Vagina (tissue), 2 donors: ENCODE measurements around the gene ANK2. TPM values are rescaled to one million over a fixed set of nuclear protein-coding genes. Genes with fewer than 3 reads are reported as not detected.

Experiments used
- DNase-seq, 2 donors: peaks; one replicate each; pipeline ENCODE4 v3.0.0-alpha.2; 2017; ENCODE audit errors: extremely low spot score in 2 of 2
- H3K27ac ChIP-seq: fragments of 200-600 bp; sonication (generic); one replicate; pipeline ENCODE4 v1.5.1; 2019
- H3K27me3 ChIP-seq: fragments of 200-600 bp; sonication (generic); one replicate; pipeline ENCODE4 v1.5.1; 2019
- H3K36me3 ChIP-seq, 2 donors: fragments of 200-600 bp; sonication (generic); one replicate each; pipeline ENCODE4 v1.5.1; 2017 to 2019
- H3K4me1 ChIP-seq: fragments of 200-600 bp; sonication (generic); one replicate; pipeline ENCODE4 v1.5.1; 2019
- H3K4me3 ChIP-seq, 2 donors: fragments of 200-600 bp; sonication (generic); 1 replicate in 1 of 2; 2 replicates in 1 of 2; pipeline ENCODE4 v1.5.1; 2016 to 2019
- H3K9me3 ChIP-seq: fragments of 200-600 bp; sonication (generic); one replicate; pipeline ENCODE4 v1.5.1; 2019
- POLR2A ChIP-seq, 2 donors: fragments of 450-650 bp; IDR thresholded peaks; one replicate each; pipeline ENCODE4 v1.6.1; 2017; ENCODE audit warnings: antibody characterized with exemption in 2 of 2, mild to moderate bottlenecking in 2 of 2, moderate library complexity in 2 of 2
- POLR2AphosphoS5 ChIP-seq, 2 donors: sonication (generic); formaldehyde crosslinking; IDR thresholded peaks; one replicate each; pipeline ENCODE4 v1.9.0; 2017; ENCODE audit warnings: antibody characterized with exemption in 2 of 2, mild to moderate bottlenecking in 2 of 2, low read depth in 1 of 2; ENCODE audit not compliant: insufficient read depth in 1 of 2
- intact Hi-C: fragments of 100-400 bp; cut with DNase I; formaldehyde crosslinking; loops from one replicate; pipeline ENCODE4 v1.15.1; 2023
- total RNA-seq: library from RNA; depleted of rRNA; stranded (reverse); fragments of >200 nt; gene quantifications from one replicate; pipeline ENCODE4 v1.2.3, GENCODE V29; 2016
- TF ChIP-seq, protein P1 (sequence below), 3 experiments: fragments of 450-650 bp in 2 of 3; fragments of 200-600 bp in 1 of 3; sonication (generic) in 1 of 3; IDR thresholded peaks; one replicate each; pipeline ENCODE4 v1.5.1; 2017 to 2019; ENCODE audit warnings: antibody characterized with exemption in 3 of 3, mild to moderate bottlenecking in 2 of 3, moderate library complexity in 2 of 3

The ANK2 gene
- total RNA-seq, 1 donor from 2014 or later, result 64.6 TPM

GRCh38 chr4:113071805-113072204 is 22.4 kb downstream of the ANK2 start:
- no peaks in the 10 kb centered on the region for H3K9me3 ChIP-seq
- H3K4me3 ChIP-seq, result no peak overlapping the region
- no peak for DNase-seq
- H3K27ac ChIP-seq, result no peak overlapping the region
- no peaks in the 10 kb centered on the region for H3K36me3 ChIP-seq
- no peak for TF ChIP-seq POLR2AphosphoS5 (IDR thresholded peaks at IDR 0.05; ENCODE audit: insufficient read depth in 1 of 2, low read depth in 1 of 2)
- TF ChIP-seq, protein P1, sequence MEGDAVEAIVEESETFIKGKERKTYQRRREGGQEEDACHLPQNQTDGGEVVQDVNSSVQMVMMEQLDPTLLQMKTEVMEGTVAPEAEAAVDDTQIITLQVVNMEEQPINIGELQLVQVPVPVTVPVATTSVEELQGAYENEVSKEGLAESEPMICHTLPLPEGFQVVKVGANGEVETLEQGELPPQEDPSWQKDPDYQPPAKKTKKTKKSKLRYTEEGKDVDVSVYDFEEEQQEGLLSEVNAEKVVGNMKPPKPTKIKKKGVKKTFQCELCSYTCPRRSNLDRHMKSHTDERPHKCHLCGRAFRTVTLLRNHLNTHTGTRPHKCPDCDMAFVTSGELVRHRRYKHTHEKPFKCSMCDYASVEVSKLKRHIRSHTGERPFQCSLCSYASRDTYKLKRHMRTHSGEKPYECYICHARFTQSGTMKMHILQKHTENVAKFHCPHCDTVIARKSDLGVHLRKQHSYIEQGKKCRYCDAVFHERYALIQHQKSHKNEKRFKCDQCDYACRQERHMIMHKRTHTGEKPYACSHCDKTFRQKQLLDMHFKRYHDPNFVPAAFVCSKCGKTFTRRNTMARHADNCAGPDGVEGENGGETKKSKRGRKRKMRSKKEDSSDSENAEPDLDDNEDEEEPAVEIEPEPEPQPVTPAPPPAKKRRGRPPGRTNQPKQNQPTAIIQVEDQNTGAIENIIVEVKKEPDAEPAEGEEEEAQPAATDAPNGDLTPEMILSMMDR (IDR thresholded peaks at IDR 0.05), result no peak
- TF ChIP-seq POLR2A (IDR thresholded peaks at IDR 0.05), result no peak
- H3K4me1 ChIP-seq, result peaks cover 6% of the 10 kb centered on the region
- intact Hi-C loops, result no loop called here
- no peaks in the 10 kb centered on the region for H3K27me3 ChIP-seq

DNA sequence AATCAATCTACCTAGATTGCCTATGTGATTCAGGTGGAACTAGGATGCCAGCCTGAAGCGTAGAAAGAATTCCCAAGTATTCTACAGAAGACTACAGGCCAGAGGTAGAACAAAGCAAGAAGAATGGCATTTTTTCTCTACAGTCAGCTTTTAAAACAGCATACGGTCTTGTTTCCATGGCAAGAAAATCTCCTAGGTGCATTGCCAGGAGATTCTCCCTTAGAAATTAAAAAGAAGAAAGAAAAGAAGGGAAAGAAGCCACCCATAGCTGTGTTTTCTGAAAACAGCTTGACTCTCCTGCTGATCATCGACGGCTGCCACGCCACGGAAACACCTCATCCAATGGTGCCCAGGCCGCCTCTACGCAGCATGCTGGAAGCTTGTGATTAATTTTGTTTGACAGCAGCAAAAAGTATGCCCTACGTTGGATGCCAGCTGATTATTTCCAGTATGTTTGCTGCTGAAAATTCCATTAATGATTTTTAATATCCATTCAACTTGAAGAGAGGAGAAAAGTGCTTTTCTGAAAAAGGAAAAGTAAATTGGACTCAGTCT is 24.1 kb downstream of the ANK2 start:
- H3K9me3 ChIP-seq, result no peaks in the 10 kb centered on the region
- no peak for DNase-seq
- H3K4me1 ChIP-seq, result peaks cover 6% of the 10 kb centered on the region
- no peak overlapping the region for H3K27ac ChIP-seq
- TF ChIP-seq POLR2A (IDR thresholded peaks at IDR 0.05), result no peak
- TF ChIP-seq, protein P1 (IDR thresholded peaks at IDR 0.05), result no peak
- TF ChIP-seq POLR2AphosphoS5 (IDR thresholded peaks at IDR 0.05; ENCODE audit: insufficient read depth in 1 of 2, low read depth in 1 of 2), result no peak
- intact Hi-C loops, result no loop called here
- no peaks in the 10 kb centered on the region for H3K36me3 ChIP-seq
- no peaks in the 10 kb centered on the region for H3K27me3 ChIP-seq
- H3K4me3 ChIP-seq, result no peak overlapping the region

- intact Hi-C loops, result no loop called here
- H3K36me3 ChIP-seq, result no peaks in the 10 kb centered on the region
- no peaks in the 10 kb centered on the region for H3K9me3 ChIP-seq
- no peak for DNase-seq
- no peaks in the 10 kb centered on the region for H3K4me1 ChIP-seq
- no peak overlapping the region for H3K27ac ChIP-seq
- no peak overlapping the region for H3K4me3 ChIP-seq
- H3K27me3 ChIP-seq, result no peaks in the 10 kb centered on the region
- no peak for TF ChIP-seq POLR2A (IDR thresholded peaks at IDR 0.05)
- TF ChIP-seq, protein P1 (IDR thresholded peaks at IDR 0.05), result no peak
- TF ChIP-seq POLR2AphosphoS5 (IDR thresholded peaks at IDR 0.05; ENCODE audit: insufficient read depth in 1 of 2, low read depth in 1 of 2), result no peak
Observed at GRCh38 chr4:113077575-113077974, 28.1 kb downstream of the ANK2 start.

DNA sequence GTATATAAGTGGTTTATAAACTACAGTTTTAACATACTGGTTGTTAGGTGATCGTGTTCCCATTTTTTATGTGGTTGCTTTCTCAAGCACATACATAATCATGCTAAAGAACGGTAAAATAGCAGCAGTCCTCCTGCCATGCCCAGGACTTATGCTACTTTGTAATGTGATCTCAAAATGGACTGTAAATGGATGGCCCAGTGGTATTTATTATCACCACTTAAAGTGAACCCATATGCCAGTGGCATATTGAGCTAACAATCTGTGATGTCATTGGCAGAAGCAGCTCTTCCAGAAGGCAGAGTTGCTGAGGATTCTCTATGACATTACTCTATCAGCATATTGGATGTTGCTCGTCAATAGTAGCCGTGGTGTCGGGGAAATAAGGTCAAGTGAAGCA is 28.6 kb downstream of the ANK2 start:
- H3K27ac ChIP-seq, result no peak overlapping the region
- intact Hi-C loops, result no loop called here

DNA sequence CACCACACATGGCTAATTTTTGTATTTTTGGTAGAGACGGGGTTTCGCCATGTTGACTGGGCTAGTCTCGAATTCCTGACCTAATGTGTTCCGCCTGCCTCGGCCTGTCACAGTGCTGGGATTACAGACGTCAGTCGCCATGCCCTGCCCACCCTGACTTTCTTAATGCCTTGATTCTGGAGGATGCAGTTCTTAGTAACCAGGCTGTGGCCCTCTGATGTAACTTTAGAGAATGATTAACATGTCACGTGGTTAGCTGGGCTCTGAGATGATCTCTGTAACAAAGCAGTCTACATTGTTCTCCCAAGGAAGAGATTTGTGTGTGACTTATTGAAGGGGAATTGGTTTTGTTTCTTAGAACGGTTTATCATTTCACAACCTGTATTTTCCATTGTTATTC is 30.6 kb downstream of the ANK2 start:
- TF ChIP-seq POLR2AphosphoS5 (IDR thresholded peaks at IDR 0.05; ENCODE audit: insufficient read depth in 1 of 2, low read depth in 1 of 2) (no peak), POLR2A (IDR thresholded peaks at IDR 0.05) (no peak)
- TF ChIP-seq, protein P1 (IDR thresholded peaks at IDR 0.05), result no peak
- intact Hi-C loops, result no loop called here

More for the DNA sequence above, 28.6 kb downstream of the ANK2 start:
- Histone ChIP-seq H3K4me1 (no peaks in the 10 kb centered on the region), H3K9me3 (no peaks in the 10 kb centered on the region), H3K36me3 (no peaks in the 10 kb centered on the region), H3K27me3 (no peaks in the 10 kb centered on the region), H3K4me3 (no peak overlapping the region)
- DNase-seq, result no peak
- TF ChIP-seq, protein P1 (IDR thresholded peaks at IDR 0.05), result no peak
- no peak for TF ChIP-seq POLR2AphosphoS5 (IDR thresholded peaks at IDR 0.05; ENCODE audit: insufficient read depth in 1 of 2, low read depth in 1 of 2)
- TF ChIP-seq POLR2A (IDR thresholded peaks at IDR 0.05), result no peak

More for the DNA sequence above, 30.6 kb downstream of the ANK2 start:
- Histone ChIP-seq H3K27ac (no peak overlapping the region), H3K4me3 (no peak overlapping the region), H3K9me3 (no peaks in the 10 kb centered on the region), H3K4me1 (no peaks in the 10 kb centered on the region), H3K36me3 (no peaks in the 10 kb centered on the region), H3K27me3 (no peaks in the 10 kb centered on the region)
- DNase-seq, result no peak
